CD14-positive monocyte (primary cell): ENCODE results near the gene NR6A1. TPM values are rescaled to one million over a fixed set of nuclear protein-coding genes. Genes with fewer than 3 reads are reported as not detected.

Source experiments
- DNase-seq, 3 donors: peaks; one replicate each; pipeline ENCODE4 v3.0.0-alpha.2; 2011 to 2022
- H2AFZ ChIP-seq: 2 replicates; pipeline ENCODE4 v1.6.0; 2012; ENCODE audit warnings: mild to moderate bottlenecking, low read depth, low read length, inconsistent platforms; ENCODE audit not compliant: insufficient read depth, poor library complexity, severe bottlenecking
- H3K27ac ChIP-seq, 2 donors: 1 replicate in 1 of 2; 2 replicates in 1 of 2; pipeline ENCODE4 v1.5.1; 2012 to 2013; ENCODE audit warnings: low read length in 2 of 2, control low read depth in 1 of 2, inconsistent platforms in 1 of 2, low read depth in 1 of 2, mild to moderate bottlenecking in 1 of 2
- H3K27me3 ChIP-seq, 2 donors: one replicate each; pipeline versions ENCODE4 v1.6.0 to v1.6.1; 2011 to 2013; ENCODE audit warnings: low read length in 2 of 2; ENCODE audit not compliant: control insufficient read depth in 2 of 2, insufficient read depth in 2 of 2
- H3K36me3 ChIP-seq, 2 donors: replicated peaks in 1 of 2; 1 replicate in 1 of 2; 2 replicates in 1 of 2; pipeline versions ENCODE4 v1.5.1 to v1.6.1; 2012 to 2013; ENCODE audit warnings: low read length in 2 of 2, control low read depth in 1 of 2, inconsistent platforms in 1 of 2, mild to moderate bottlenecking in 1 of 2; ENCODE audit not compliant: insufficient read depth in 2 of 2, control insufficient read depth in 1 of 2
- H3K4me1 ChIP-seq, 2 donors: 1 replicate in 1 of 2; 2 replicates in 1 of 2; pipeline versions ENCODE4 v1.5.1 to v1.6.1; 2012 to 2013; ENCODE audit warnings: low read length in 2 of 2, control low read depth in 1 of 2, inconsistent platforms in 1 of 2, mild to moderate bottlenecking in 1 of 2, moderate library complexity in 1 of 2; ENCODE audit not compliant: insufficient read depth in 2 of 2, control insufficient read depth in 1 of 2
- H3K4me2 ChIP-seq: replicated peaks from 2 replicates; pipeline ENCODE3; 2012; ENCODE audit warnings: low read length, moderate library complexity, mild to moderate bottlenecking; ENCODE audit not compliant: poor library complexity, severe bottlenecking; ENCODE audit errors: extremely low read depth
- H3K4me3 ChIP-seq, 3 experiments: fragments of 200-600 bp in 1 of 3; sonication (generic) in 1 of 3; replicated peaks in 1 of 3; 1 replicate in 2 of 3; 2 replicates in 1 of 3; pipeline ENCODE4 v1.5.1; 2011 to 2013; ENCODE audit warnings: low read length in 3 of 3, mild to moderate bottlenecking in 3 of 3, control low read depth in 2 of 3, low read depth in 2 of 3, inconsistent platforms in 1 of 3, moderate library complexity in 1 of 3
- H3K79me2 ChIP-seq: 2 replicates; pipeline ENCODE4 v1.6.0; 2012; ENCODE audit warnings: mild to moderate bottlenecking, control low read depth, inconsistent platforms, low read length, moderate library complexity; ENCODE audit not compliant: insufficient read depth
- H3K9ac ChIP-seq: 2 replicates; pipeline ENCODE4 v1.6.0; 2017; ENCODE audit warnings: low read length, mild to moderate bottlenecking; ENCODE audit not compliant: insufficient read depth, poor library complexity, severe bottlenecking
- H3K9me3 ChIP-seq, 2 donors: replicated peaks in 1 of 2; 1 replicate in 1 of 2; 2 replicates in 1 of 2; pipeline versions ENCODE4 v1.5.1 to v1.6.1; 2012 to 2013; ENCODE audit warnings: low read length in 2 of 2, control low read depth in 1 of 2; ENCODE audit not compliant: control insufficient read depth in 1 of 2, insufficient read depth in 1 of 2
- H4K20me1 ChIP-seq: 2 replicates; pipeline ENCODE4 v1.6.0; 2012; ENCODE audit warnings: mild to moderate bottlenecking, low read length, control low read depth, moderate library complexity; ENCODE audit not compliant: insufficient read depth
- H3K27ac Mint-ChIP-seq, 7 donors: one replicate each; pipeline ENCODE4 v1.8.0; 2020; ENCODE audit warnings: mild to moderate bottlenecking in 7 of 7, mixed read lengths in 7 of 7, moderate library complexity in 6 of 7, inconsistent platforms in 2 of 7
- H3K27me3 Mint-ChIP-seq, 3 donors: one replicate each; pipeline ENCODE4 v1.8.0; 2021 to 2022; ENCODE audit warnings: low read depth in 3 of 3, mild to moderate bottlenecking in 3 of 3, mixed read lengths in 3 of 3, moderate library complexity in 3 of 3, inconsistent platforms in 1 of 3
- H3K36me3 Mint-ChIP-seq, 2 donors: one replicate each; pipeline ENCODE4 v1.8.0; 2020; ENCODE audit warnings: mixed read lengths in 2 of 2, inconsistent platforms in 1 of 2, mild to moderate bottlenecking in 1 of 2
- H3K4me1 Mint-ChIP-seq: one replicate; pipeline ENCODE4 v1.8.0; 2020; ENCODE audit warnings: mild to moderate bottlenecking, mixed read lengths
- H3K4me3 Mint-ChIP-seq, 2 donors: one replicate each; pipeline ENCODE4 v1.8.0; 2020; ENCODE audit warnings: mild to moderate bottlenecking in 2 of 2, mixed read lengths in 2 of 2, moderate library complexity in 1 of 2
- H3K9me3 Mint-ChIP-seq, 7 donors: one replicate each; pipeline ENCODE4 v1.8.0; 2020 to 2022; ENCODE audit warnings: mixed read lengths in 7 of 7, mild to moderate bottlenecking in 6 of 7, moderate library complexity in 6 of 7, inconsistent platforms in 2 of 7
- WGBS: methylation state at CpG from one replicate; pipeline ENCODE4 v1.1.5; 2013; ENCODE audit warnings: missing lambda C conversion rate; ENCODE audit not compliant: insufficient coverage; 5-methylcytosine and 5-hydroxymethylcytosine counted together
- intact Hi-C, 2 donors: fragments of 100-400 bp; cut with micrococcal nuclease; formaldehyde crosslinking; loops; one replicate each; pipeline versions ENCODE4 v1.15.0 to v1.15.1; 2023
- polyA plus RNA-seq, 3 donors: library from polyadenylated mRNA; depleted of rRNA in 1 of 3; unstranded in 2 of 3; stranded (reverse) in 1 of 3; fragments of 300-500 nt in 2 of 3; fragments of >200 nt in 1 of 3; fragmentation: Illumina TruSeq in 2 of 3; gene quantifications; 1 replicate in 2 of 3; 2 replicates in 1 of 3; pipeline ENCODE4 v1.2.3, GENCODE V29; 2012 to 2021
- TF ChIP-seq, protein P1 (sequence below): fragments of 200-600 bp; IDR thresholded peaks from one replicate; pipeline ENCODE4 v1.8.0; 2022; ENCODE audit warnings: antibody characterized with exemption, mild to moderate bottlenecking

The NR6A1 gene
- polyA plus RNA-seq, 3 donors, result 0.15 to 2.9 (median 0.28) TPM

DNA sequence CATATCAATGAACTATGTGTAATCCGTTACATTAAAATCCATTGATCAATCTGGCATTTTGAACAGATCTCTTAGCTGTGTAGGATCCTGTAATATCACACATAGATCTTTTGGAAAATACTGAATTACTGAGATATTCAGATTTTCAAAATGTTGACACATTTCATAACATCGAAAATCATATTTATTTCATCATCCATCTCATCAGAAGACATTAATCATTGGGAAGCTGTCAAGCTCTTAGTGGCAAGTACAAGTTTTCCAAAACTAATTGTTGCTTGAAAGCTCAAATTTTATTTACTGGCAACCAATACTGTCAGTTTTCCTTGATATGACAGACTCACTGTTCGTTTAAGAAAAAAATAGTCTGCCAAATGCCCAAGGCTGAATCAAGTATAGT lies 8.5 kb downstream of the NR6A1 start:
- Histone ChIP-seq H4K20me1 (no peaks in the 10 kb centered on the region), H3K4me1 (peaks cover 25 to 51% of the 10 kb centered on the region in 2 donors), H3K36me3 (no peaks in the 10 kb centered on the region), H3K9me3 (no peaks in the 10 kb centered on the region), H3K9ac (no peak overlapping the region), H3K4me2 (no peak overlapping the region), H3K4me3 (no peak overlapping the region), H2AFZ (no peak overlapping the region), H3K79me2 (peaks cover 62% of the 10 kb centered on the region), H3K27ac (no peak overlapping the region), H3K27me3 (no peaks in the 10 kb centered on the region)
- intact Hi-C loops, result no loop called here
- H3K9me3 Mint-ChIP-seq, result no peaks in the 10 kb centered on the region
- no peak for DNase-seq
- H3K4me3 Mint-ChIP-seq, result no peak overlapping the region
- no peaks in the 10 kb centered on the region for H3K27me3 Mint-ChIP-seq
- H3K4me1 Mint-ChIP-seq, result peaks cover 67% of the 10 kb centered on the region
- TF ChIP-seq, protein P1, sequence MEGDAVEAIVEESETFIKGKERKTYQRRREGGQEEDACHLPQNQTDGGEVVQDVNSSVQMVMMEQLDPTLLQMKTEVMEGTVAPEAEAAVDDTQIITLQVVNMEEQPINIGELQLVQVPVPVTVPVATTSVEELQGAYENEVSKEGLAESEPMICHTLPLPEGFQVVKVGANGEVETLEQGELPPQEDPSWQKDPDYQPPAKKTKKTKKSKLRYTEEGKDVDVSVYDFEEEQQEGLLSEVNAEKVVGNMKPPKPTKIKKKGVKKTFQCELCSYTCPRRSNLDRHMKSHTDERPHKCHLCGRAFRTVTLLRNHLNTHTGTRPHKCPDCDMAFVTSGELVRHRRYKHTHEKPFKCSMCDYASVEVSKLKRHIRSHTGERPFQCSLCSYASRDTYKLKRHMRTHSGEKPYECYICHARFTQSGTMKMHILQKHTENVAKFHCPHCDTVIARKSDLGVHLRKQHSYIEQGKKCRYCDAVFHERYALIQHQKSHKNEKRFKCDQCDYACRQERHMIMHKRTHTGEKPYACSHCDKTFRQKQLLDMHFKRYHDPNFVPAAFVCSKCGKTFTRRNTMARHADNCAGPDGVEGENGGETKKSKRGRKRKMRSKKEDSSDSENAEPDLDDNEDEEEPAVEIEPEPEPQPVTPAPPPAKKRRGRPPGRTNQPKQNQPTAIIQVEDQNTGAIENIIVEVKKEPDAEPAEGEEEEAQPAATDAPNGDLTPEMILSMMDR, result no peak
- no CpG with 5 or more reads among the region's 3 CpGs for WGBS
- no peaks in the 10 kb centered on the region for H3K36me3 Mint-ChIP-seq
- no peak overlapping the region for H3K27ac Mint-ChIP-seq

DNA sequence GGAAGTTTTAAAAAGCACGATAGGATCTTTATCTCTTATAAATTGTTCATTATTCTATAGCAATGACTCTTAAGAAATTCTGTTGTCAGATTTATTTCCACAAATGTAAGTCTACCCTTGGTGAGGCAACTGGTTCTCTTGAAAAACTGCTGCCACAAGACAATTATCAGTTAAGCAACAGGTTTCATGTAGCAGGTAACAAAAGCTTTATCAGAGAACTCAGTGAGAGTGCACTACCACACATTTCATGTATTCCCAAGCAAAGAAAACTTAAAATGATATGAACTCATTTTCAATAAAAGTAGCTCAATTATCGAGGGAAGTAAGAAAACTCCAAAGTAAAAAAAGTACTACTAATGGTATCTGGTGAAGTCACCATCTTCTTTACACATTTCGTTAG lies 9.4 kb downstream of the NR6A1 start:
- Mint-ChIP-seq H3K27me3 (no peaks in the 10 kb centered on the region), H3K4me1 (peaks cover 68% of the 10 kb centered on the region), H3K27ac (no peak overlapping the region), H3K4me3 (no peak overlapping the region), H3K9me3 (no peaks in the 10 kb centered on the region), H3K36me3 (no peaks in the 10 kb centered on the region)
- Histone ChIP-seq H3K4me1 (peaks cover 29 to 51% of the 10 kb centered on the region in 2 donors), H3K27ac (no peak overlapping the region), H3K9ac (no peak overlapping the region), H3K27me3 (no peaks in the 10 kb centered on the region), H3K9me3 (no peaks in the 10 kb centered on the region), H3K4me2 (no peak overlapping the region), H3K4me3 (no peak overlapping the region), H2AFZ (no peak overlapping the region), H3K79me2 (peaks cover 62% of the 10 kb centered on the region), H3K36me3 (no peaks in the 10 kb centered on the region), H4K20me1 (no peaks in the 10 kb centered on the region)
- intact Hi-C loops, result no loop called here
- no CpG with 5 or more reads among the region's 3 CpGs for WGBS
- TF ChIP-seq, protein P1, result no peak
- DNase-seq, result no peak
